B cell (primary cell): ENCODE data around the gene NFATC1. TPM values are rescaled to one million over a fixed set of nuclear protein-coding genes. Genes with fewer than 3 reads are reported as not detected.

Source experiments
- ATAC-seq: fragments of 200-7000 bp; cut with Tn5 transposase; one replicate; pipeline ENCODE4 v1.10.0; 2021; ENCODE audit warnings: low read depth, mild to moderate bottlenecking, moderate number of reproducible peaks, moderate library complexity
- CTCF ChIA-PET: fragments of 350-600 bp; sonication (Branson Sonifier 250); formaldehyde crosslinking; loops from one replicate; lab custom pipeline; 2021; ENCODE audit warnings: antibody characterized with exemption, inconsistent platforms; lab: Charles Lee
- POLR2A ChIA-PET: fragments of 350-600 bp; sonication (Branson Sonifier 250); formaldehyde crosslinking; loops from one replicate; lab custom pipeline; 2021; ENCODE audit warnings: antibody characterized with exemption; lab: Charles Lee
- DNase-seq: peaks from one replicate; pipeline ENCODE4 v3.0.0; 2013
- H2AFZ ChIP-seq: 2 replicates; pipeline ENCODE4 v1.6.1; 2012; ENCODE audit warnings: mild to moderate bottlenecking, low read depth, low read length; ENCODE audit not compliant: insufficient read depth, poor library complexity, severe bottlenecking
- H3K27ac ChIP-seq, 2 donors: 1 replicate in 1 of 2; 2 replicates in 1 of 2; pipeline ENCODE4 v1.5.1; 2012 to 2013; ENCODE audit warnings: low read length in 2 of 2, mild to moderate bottlenecking in 2 of 2, moderate library complexity in 1 of 2
- H3K27me3 ChIP-seq, 4 experiments: fragments of 200-600 bp in 1 of 4; sonication (generic) in 1 of 4; replicated peaks in 1 of 4; 1 replicate in 2 of 4; 2 replicates in 2 of 4; pipeline versions ENCODE4 v1.6.1 to v1.7.0; 2013 to 2016; ENCODE audit warnings: low read length in 3 of 4, mild to moderate bottlenecking in 2 of 4, mixed read lengths in 1 of 4, moderate library complexity in 1 of 4; ENCODE audit not compliant: insufficient read depth in 4 of 4, control insufficient read depth in 3 of 4; ENCODE audit errors: control extremely low read depth in 1 of 4
- H3K36me3 ChIP-seq, 2 experiments: replicated peaks in 1 of 2; 1 replicate in 1 of 2; 2 replicates in 1 of 2; pipeline versions ENCODE4 v1.6.1 to v1.7.1; 2013; ENCODE audit warnings: low read length in 1 of 2; ENCODE audit not compliant: insufficient read depth in 2 of 2, control insufficient read depth in 1 of 2; ENCODE audit errors: control extremely low read depth in 1 of 2, extremely low read depth in 1 of 2
- H3K4me1 ChIP-seq, 2 donors: fragments of 200-600 bp in 1 of 2; sonication (generic) in 1 of 2; 1 replicate in 1 of 2; 2 replicates in 1 of 2; pipeline versions ENCODE4 v1.5.1 to v1.6.1; 2013 to 2017; ENCODE audit warnings: low read length in 2 of 2; ENCODE audit not compliant: control insufficient read depth in 2 of 2, insufficient read depth in 2 of 2
- H3K4me2 ChIP-seq: replicated peaks from 2 replicates; pipeline ENCODE3; 2012; ENCODE audit warnings: mild to moderate bottlenecking, low read depth, low read length; ENCODE audit not compliant: poor library complexity, severe bottlenecking
- H3K4me3 ChIP-seq, 5 experiments: fragments of 200-600 bp in 1 of 5; sonication (generic) in 1 of 5; 1 replicate in 3 of 5; 2 replicates in 2 of 5; pipeline versions ENCODE4 v1.5.1 to v1.7.0; 2011 to 2016; ENCODE audit warnings: low read length in 4 of 5, mild to moderate bottlenecking in 4 of 5, low read depth in 2 of 5, control low read depth in 1 of 5, moderate library complexity in 1 of 5; ENCODE audit not compliant: insufficient read depth in 1 of 5; ENCODE audit errors: control extremely low read depth in 1 of 5, extremely low read depth in 1 of 5
- H3K79me2 ChIP-seq: fragments of 200-600 bp; sonication (generic); one replicate; pipeline ENCODE4 v1.6.0; 2016; ENCODE audit warnings: low read length; ENCODE audit not compliant: control insufficient read depth, insufficient read depth
- H3K9ac ChIP-seq: fragments of 200-600 bp; sonication (generic); 2 replicates; pipeline ENCODE4 v1.6.1; 2017; ENCODE audit warnings: mild to moderate bottlenecking, low read length, moderate library complexity
- H3K9me3 ChIP-seq, 3 donors: one replicate each; pipeline versions ENCODE4 v1.6.1 to v1.7.1; 2013; ENCODE audit warnings: low read length in 2 of 3; ENCODE audit not compliant: control insufficient read depth in 2 of 3, insufficient read depth in 1 of 3; ENCODE audit errors: control extremely low read depth in 1 of 3
- H4K20me1 ChIP-seq: 2 replicates; pipeline ENCODE4 v1.6.0; 2012; ENCODE audit warnings: mild to moderate bottlenecking, low read length; ENCODE audit not compliant: insufficient read depth, control insufficient read depth, poor library complexity, severe bottlenecking
- H3K27ac Mint-ChIP-seq: one replicate; pipeline ENCODE4 v1.8.0; 2021; ENCODE audit warnings: mixed read lengths
- H3K27me3 Mint-ChIP-seq: one replicate; pipeline ENCODE4 v1.8.0; 2021; ENCODE audit warnings: mixed read lengths
- H3K4me1 Mint-ChIP-seq: one replicate; pipeline ENCODE4 v1.8.0; 2021; ENCODE audit warnings: mixed read lengths
- H3K4me3 Mint-ChIP-seq: one replicate; pipeline ENCODE4 v1.8.0; 2021; ENCODE audit warnings: mixed read lengths
- H3K9me3 Mint-ChIP-seq: one replicate; pipeline ENCODE4 v1.8.0; 2022; ENCODE audit warnings: mixed read lengths; ENCODE audit not compliant: insufficient read depth
- EZH2 ChIP-seq: IDR thresholded peaks from 2 replicates; pipeline ENCODE4 v1.6.1; 2012; ENCODE audit warnings: borderline replicate concordance, low read depth, mild to moderate bottlenecking, moderate library complexity, low read length; ENCODE audit not compliant: insufficient read depth, poor library complexity, severe bottlenecking
- WGBS: methylation state at CpG from one replicate; pipeline ENCODE4 v1.1.5; 2013; ENCODE audit warnings: missing lambda C conversion rate; ENCODE audit not compliant: insufficient coverage; 5-methylcytosine and 5-hydroxymethylcytosine counted together
- intact Hi-C: fragments of 100-400 bp; cut with micrococcal nuclease; formaldehyde crosslinking; loops from one replicate; pipeline ENCODE4 v1.10.0; 2022
- polyA plus RNA-seq: library from polyadenylated mRNA; depleted of rRNA; stranded (reverse); fragments of >200 nt; gene quantifications from 2 replicates; pipeline ENCODE4 v1.2.3, GENCODE V29; 2012
- total RNA-seq, 2 donors: library from RNA; stranded (reverse); fragments of 120-200 nt in 1 of 2; gene quantifications; 1 replicate in 1 of 2; 2 replicates in 1 of 2; pipeline versions ENCODE4 v1.2.3 to v1.2.4, GENCODE V29; 2013 to 2022
- TF ChIP-seq, protein P1 (sequence below): fragments of 200-600 bp; IDR thresholded peaks from one replicate; pipeline ENCODE4 v1.8.0; 2022; ENCODE audit warnings: antibody characterized with exemption, mild to moderate bottlenecking

Gene NFATC1
- total and polyA plus RNA-seq, 2 donors (not counting 1 experiment from before 2014, with no cell fraction given): 32.2 to 108 TPM

DNA sequence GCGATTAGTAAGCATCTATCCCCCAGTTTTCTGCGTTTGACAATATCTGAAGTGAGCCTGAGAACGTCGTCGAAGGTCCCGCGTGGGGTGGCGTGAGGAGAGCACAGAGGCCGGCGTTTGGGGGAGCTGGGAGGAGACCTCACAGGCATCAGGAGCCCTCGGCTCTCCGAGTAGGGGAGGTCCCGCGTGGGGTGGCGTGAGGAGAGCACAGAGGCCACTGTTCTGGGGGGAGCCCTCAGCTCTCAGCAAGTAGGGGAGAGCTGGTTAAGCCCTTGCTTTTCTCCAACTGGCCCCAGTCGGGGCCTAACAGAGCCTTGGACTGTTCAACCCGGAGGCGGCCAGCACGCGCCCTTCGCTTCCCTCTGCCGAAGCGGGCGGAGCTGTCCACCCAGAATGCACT, 134.3 kb downstream of the NFATC1 start:
- no peak for DNase-seq
- Histone ChIP-seq H3K4me3 (no peak overlapping the region), H2AFZ (no peak overlapping the region), H3K9ac (no peak overlapping the region), H3K4me2 (no peak overlapping the region), H3K79me2 (peaks cover 21% of the 10 kb centered on the region), H3K9me3 (no peaks in the 10 kb centered on the region), H3K4me1 (peaks cover 5 to 13% of the 10 kb centered on the region in 2 donors), H3K27ac (no peak overlapping the region), H3K27me3 (no peaks in the 10 kb centered on the region), H3K36me3 (peaks cover 0 to 33% of the 10 kb centered on the region in 2 experiments), H4K20me1 (no peaks in the 10 kb centered on the region)
- Mint-ChIP-seq H3K27me3 (no peaks in the 10 kb centered on the region), H3K4me1 (peaks cover 17% of the 10 kb centered on the region), H3K9me3 (no peaks in the 10 kb centered on the region), H3K27ac (no peak overlapping the region), H3K4me3 (no peak overlapping the region)
- WGBS: over 99% methylated on average over 22 of the region's 24 CpGs
- intact Hi-C loops: loop anchor here (1.0 kb wide), 1 partner anchor 114 kb away; no protein-coding TSS in a partner anchor
- ChIA-PET POLR2A (no interaction called here), CTCF (interaction anchor here (0.5 to 7.9 kb wide), 14 partner anchors 8 to 621 kb away, joined by 3 to 201 read pairs (median 6); partner anchors contain the start of gene NFATC1)
- TF ChIP-seq, protein P1, sequence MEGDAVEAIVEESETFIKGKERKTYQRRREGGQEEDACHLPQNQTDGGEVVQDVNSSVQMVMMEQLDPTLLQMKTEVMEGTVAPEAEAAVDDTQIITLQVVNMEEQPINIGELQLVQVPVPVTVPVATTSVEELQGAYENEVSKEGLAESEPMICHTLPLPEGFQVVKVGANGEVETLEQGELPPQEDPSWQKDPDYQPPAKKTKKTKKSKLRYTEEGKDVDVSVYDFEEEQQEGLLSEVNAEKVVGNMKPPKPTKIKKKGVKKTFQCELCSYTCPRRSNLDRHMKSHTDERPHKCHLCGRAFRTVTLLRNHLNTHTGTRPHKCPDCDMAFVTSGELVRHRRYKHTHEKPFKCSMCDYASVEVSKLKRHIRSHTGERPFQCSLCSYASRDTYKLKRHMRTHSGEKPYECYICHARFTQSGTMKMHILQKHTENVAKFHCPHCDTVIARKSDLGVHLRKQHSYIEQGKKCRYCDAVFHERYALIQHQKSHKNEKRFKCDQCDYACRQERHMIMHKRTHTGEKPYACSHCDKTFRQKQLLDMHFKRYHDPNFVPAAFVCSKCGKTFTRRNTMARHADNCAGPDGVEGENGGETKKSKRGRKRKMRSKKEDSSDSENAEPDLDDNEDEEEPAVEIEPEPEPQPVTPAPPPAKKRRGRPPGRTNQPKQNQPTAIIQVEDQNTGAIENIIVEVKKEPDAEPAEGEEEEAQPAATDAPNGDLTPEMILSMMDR: no peak
- no peak for TF ChIP-seq EZH2
- ATAC-seq: no peak

DNA sequence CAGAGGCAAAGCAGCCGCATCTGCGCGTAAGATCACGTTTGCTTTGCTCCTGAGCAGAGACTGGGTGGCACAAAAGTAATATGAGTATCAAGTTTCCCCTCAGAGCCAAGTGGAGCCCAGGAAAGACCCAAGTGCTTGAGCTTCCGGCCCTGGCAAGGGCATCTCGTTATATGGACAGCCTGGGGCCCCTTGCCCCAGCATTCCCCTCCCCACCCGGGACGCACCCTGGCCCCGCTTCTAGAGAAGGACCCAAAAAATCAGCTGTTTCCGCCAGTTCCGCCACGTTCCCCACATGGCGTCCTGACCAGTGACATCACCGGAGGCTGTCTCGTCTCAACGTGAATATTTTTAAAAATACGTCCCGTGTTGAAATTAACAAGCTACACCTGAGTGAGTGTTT, 135.1 kb downstream of the NFATC1 start:
- no peak overlapping the region for H3K27ac ChIP-seq
- 97% methylated on average over 18 of the region's 18 CpGs for WGBS
- Mint-ChIP-seq H3K27ac (no peak overlapping the region), H3K9me3 (no peaks in the 10 kb centered on the region), H3K4me1 (peaks cover 11% of the 10 kb centered on the region), H3K4me3 (no peak overlapping the region), H3K27me3 (no peaks in the 10 kb centered on the region)
- H3K9me3 ChIP-seq: no peaks in the 10 kb centered on the region
- peaks cover 0 to 7% of the 10 kb centered on the region in 2 donors for H3K4me1 ChIP-seq
- TF ChIP-seq EZH2: no peak
- TF ChIP-seq, protein P1: no peak
- no peak overlapping the region for H3K4me2 ChIP-seq
- H4K20me1 ChIP-seq: no peaks in the 10 kb centered on the region
- no peak overlapping the region for H3K9ac ChIP-seq
- no peak for DNase-seq
- no peaks in the 10 kb centered on the region for H3K27me3 ChIP-seq
- ChIA-PET CTCF (interaction anchor here (0.6 to 7.9 kb wide), 8 partner anchors 43 to 162 kb away, joined by 3 to 201 read pairs (median 6); partner anchors contain the start of gene NFATC1), POLR2A (no interaction called here)
- peaks cover 14% of the 10 kb centered on the region for H3K79me2 ChIP-seq
- H3K4me3 ChIP-seq: no peak overlapping the region
- no peak for ATAC-seq
- intact Hi-C loops: no loop called here
- H3K36me3 ChIP-seq: peaks cover 0 to 31% of the 10 kb centered on the region in 2 experiments
- H2AFZ ChIP-seq: no peak overlapping the region
